HEK293 (cell line): ENCODE results near the gene NTN5.

Experiments
- CTCF ChIA-PET: fragments of 350-600 bp; formaldehyde crosslinking; extraction: SDS; loops from one replicate; lab custom pipeline; 2021; ENCODE audit warnings: antibody characterized with exemption; lab: Yijun Ruan, JAX
- POLR2A ChIA-PET: fragments of 300-600 bp; formaldehyde crosslinking; extraction: SDS; loops from one replicate; lab custom pipeline; 2020; ENCODE audit warnings: antibody characterized with exemption, inconsistent platforms; lab: Yijun Ruan, JAX
- H3K27ac ChIP-seq: fragments of 200-500 bp; sonication (Bioruptor generic); 2 replicates; pipeline ENCODE4 v1.5.1; 2014; ENCODE audit warnings: low read depth, low read length, control low read depth, inconsistent platforms; ENCODE audit errors: extremely low read depth
- H3K36me3 ChIP-seq, 2 experiments: fragments of 200-500 bp in 1 of 2; sonication (Bioruptor generic) in 1 of 2; 1 replicate in 1 of 2; 2 replicates in 1 of 2; pipeline ENCODE4 v1.5.1; 2014 to 2017; ENCODE audit warnings: inconsistent platforms in 2 of 2, low read length in 2 of 2; ENCODE audit not compliant: control insufficient read depth in 2 of 2, insufficient read depth in 1 of 2
- H3K4me1 ChIP-seq: fragments of 200-500 bp; sonication (Bioruptor generic); 2 replicates; pipeline ENCODE4 v1.5.1; 2014; ENCODE audit warnings: mild to moderate bottlenecking, low read length, inconsistent platforms; ENCODE audit not compliant: control insufficient read depth, insufficient read depth
- H3K4me3 ChIP-seq: 2 replicates; pipeline ENCODE4 v1.5.1; 2011; ENCODE audit warnings: low read depth, mild to moderate bottlenecking, control low read depth, low read length, moderate library complexity
- H3K9me3 ChIP-seq: fragments of 200-500 bp; sonication (Bioruptor generic); 2 replicates; pipeline ENCODE4 v1.5.1; 2014; ENCODE audit warnings: low read depth, low read length, inconsistent platforms; ENCODE audit not compliant: control insufficient read depth, insufficient read depth
- ATF2 ChIP-seq: fragments of 450-650 bp; formaldehyde crosslinking; IDR thresholded peaks from 2 replicates; pipeline ENCODE4 v1.5.1; 2016; ENCODE audit warnings: missing biosample characterization, missing genetic modification characterization, low read depth
- EGR2 ChIP-seq: fragments of 450-650 bp; formaldehyde crosslinking; IDR thresholded peaks from 2 replicates; pipeline ENCODE4 v1.5.1; 2016; ENCODE audit warnings: low read depth, missing biosample characterization, missing genetic modification characterization
- FEZF1 ChIP-seq: fragments of 450-650 bp; formaldehyde crosslinking; IDR thresholded peaks from 2 replicates; pipeline ENCODE4 v1.5.1; 2016; ENCODE audit warnings: missing biosample characterization, missing genetic modification characterization
- GLIS1 ChIP-seq: fragments of 450-650 bp; formaldehyde crosslinking; IDR thresholded peaks from 2 replicates; pipeline ENCODE4 v1.5.1; 2016; ENCODE audit warnings: missing biosample characterization, missing genetic modification characterization
- HOXC10 ChIP-seq: sonication (generic); formaldehyde crosslinking; IDR thresholded peaks from 2 replicates; pipeline ENCODE4 v1.8.1; 2023; ENCODE audit warnings: mild to moderate bottlenecking, missing genetic modification reagents
- KLF10 ChIP-seq: fragments of 450-650 bp; IDR thresholded peaks from 2 replicates; pipeline ENCODE4 v1.5.1; 2018; ENCODE audit warnings: missing biosample characterization, mild to moderate bottlenecking, missing genetic modification characterization
- OVOL3 ChIP-seq: fragments of 450-650 bp; formaldehyde crosslinking; IDR thresholded peaks from 2 replicates; pipeline ENCODE4 v1.5.1; 2016; ENCODE audit warnings: missing biosample characterization, missing genetic modification characterization
- SCRT1 ChIP-seq: fragments of 450-650 bp; formaldehyde crosslinking; IDR thresholded peaks from 2 replicates; pipeline ENCODE4 v1.5.1; 2016; ENCODE audit warnings: missing biosample characterization, missing genetic modification characterization, borderline replicate concordance
- SP2 ChIP-seq: fragments of 450-650 bp; formaldehyde crosslinking; IDR thresholded peaks from 2 replicates; pipeline ENCODE4 v1.5.1; 2016; ENCODE audit warnings: missing biosample characterization, missing genetic modification characterization
- SP7 ChIP-seq: fragments of 450-650 bp; formaldehyde crosslinking; IDR thresholded peaks from 2 replicates; pipeline ENCODE4 v1.5.1; 2016; ENCODE audit warnings: missing biosample characterization, missing genetic modification characterization
- YY2 ChIP-seq: fragments of 450-650 bp; formaldehyde crosslinking; IDR thresholded peaks from 2 replicates; pipeline ENCODE4 v1.5.1; 2016; ENCODE audit warnings: missing biosample characterization, missing genetic modification characterization
- ZBTB17 ChIP-seq: fragments of 450-650 bp; formaldehyde crosslinking; IDR thresholded peaks from 2 replicates; pipeline ENCODE4 v1.5.1; 2016; ENCODE audit warnings: missing biosample characterization, missing genetic modification characterization
- ZBTB20 ChIP-seq: fragments of 450-650 bp; formaldehyde crosslinking; IDR thresholded peaks from 2 replicates; pipeline ENCODE4 v1.5.1; 2016; ENCODE audit warnings: missing biosample characterization, missing genetic modification characterization
- ZBTB48 ChIP-seq: fragments of 450-650 bp; formaldehyde crosslinking; IDR thresholded peaks from 2 replicates; pipeline ENCODE4 v1.5.1; 2016; ENCODE audit warnings: missing biosample characterization, missing genetic modification characterization
- ZFHX2 ChIP-seq: fragments of 450-650 bp; formaldehyde crosslinking; conservative IDR thresholded peaks from 2 replicates; pipeline ENCODE4 v1.5.1; 2016; ENCODE audit warnings: missing biosample characterization, missing genetic modification characterization
- ZFP69B ChIP-seq: fragments of 450-650 bp; formaldehyde crosslinking; IDR thresholded peaks from 2 replicates; pipeline ENCODE4 v1.5.1; 2016; ENCODE audit warnings: missing biosample characterization, missing genetic modification characterization
- ZNF10 ChIP-seq: fragments of 450-650 bp; formaldehyde crosslinking; IDR thresholded peaks from 2 replicates; pipeline ENCODE4 v1.5.1; 2017; ENCODE audit warnings: missing biosample characterization, missing genetic modification characterization
- ZNF138 ChIP-seq: fragments of 450-650 bp; formaldehyde crosslinking; IDR thresholded peaks from 2 replicates; pipeline ENCODE4 v1.5.1; 2016; ENCODE audit warnings: missing biosample characterization, missing genetic modification characterization, borderline replicate concordance
- ZNF16 ChIP-seq: fragments of 450-650 bp; formaldehyde crosslinking; IDR thresholded peaks from 2 replicates; pipeline ENCODE4 v1.5.1; 2016; ENCODE audit warnings: low read depth, missing biosample characterization, missing genetic modification characterization
- ZNF202 ChIP-seq: fragments of 450-650 bp; formaldehyde crosslinking; IDR thresholded peaks from 2 replicates; pipeline ENCODE4 v1.5.1; 2016; ENCODE audit warnings: missing biosample characterization, missing genetic modification characterization, borderline replicate concordance
- ZNF211 ChIP-seq: fragments of 450-650 bp; formaldehyde crosslinking; IDR thresholded peaks from 2 replicates; pipeline ENCODE4 v1.5.1; 2016; ENCODE audit warnings: low read depth, missing biosample characterization, missing genetic modification characterization
- ZNF292 ChIP-seq: fragments of 450-650 bp; formaldehyde crosslinking; IDR thresholded peaks from 2 replicates; pipeline ENCODE4 v1.5.1; 2016; ENCODE audit warnings: low read depth, missing biosample characterization, missing genetic modification characterization, borderline replicate concordance
- ZNF335 ChIP-seq: fragments of 450-650 bp; formaldehyde crosslinking; conservative IDR thresholded peaks from 2 replicates; pipeline ENCODE4 v1.5.1; 2016; ENCODE audit warnings: missing biosample characterization, missing genetic modification characterization
- ZNF629 ChIP-seq: fragments of 450-650 bp; formaldehyde crosslinking; IDR thresholded peaks from 2 replicates; pipeline ENCODE4 v1.5.1; 2017; ENCODE audit warnings: missing biosample characterization, missing genetic modification characterization
- ZNF639 ChIP-seq: fragments of 450-650 bp; formaldehyde crosslinking; IDR thresholded peaks from 2 replicates; pipeline ENCODE4 v1.5.1; 2016; ENCODE audit warnings: missing biosample characterization, missing genetic modification characterization
- ZNF670 ChIP-seq: fragments of 450-650 bp; formaldehyde crosslinking; IDR thresholded peaks from 2 replicates; pipeline ENCODE4 v1.5.1; 2016; ENCODE audit warnings: missing biosample characterization, missing genetic modification characterization, low read depth
- ZNF692 ChIP-seq: fragments of 450-650 bp; formaldehyde crosslinking; IDR thresholded peaks from 2 replicates; pipeline ENCODE4 v1.5.1; 2016; ENCODE audit warnings: missing biosample characterization, missing genetic modification characterization
- ZNF785 ChIP-seq: fragments of 450-650 bp; formaldehyde crosslinking; IDR thresholded peaks from 2 replicates; pipeline ENCODE4 v1.5.1; 2016; ENCODE audit warnings: missing biosample characterization, missing genetic modification characterization

Gene NTN5

GRCh38 chr19:48654299-48655059, 18.3 kb downstream of the NTN5 start:
- Histone ChIP-seq H3K9me3 (no peaks in the 10 kb centered on the region), H3K27ac (peak overlapping the region; percentile 61), H3K4me3 (no peak overlapping the region), H3K36me3 (no peaks in the 10 kb centered on the region; a peak in 1 of 3 replicates), H3K4me1 (peaks cover 9% of the 10 kb centered on the region)
- POLR2A ChIA-PET, result interaction anchor here (0.7 to 0.8 kb wide), 3 partner anchors 8 to 31 kb away, joined by 4 to 6 read pairs (median 5); partner anchors contain the start of gene CA11
- CTCF ChIA-PET, result no interaction called here
- peak; percentile 90 for TF ChIP-seq GLIS1 (tag by site-specific recombination)
- TF ChIP-seq HOXC10, result no peak
- TF ChIP-seq ZNF211, result no peak
- peak; percentile 87; the same call in 1 of the 2 replicates for TF ChIP-seq ZFP69B (tag by site-specific recombination)
- peak; percentile 83 for TF ChIP-seq EGR2 (tag by site-specific recombination)
- TF ChIP-seq SCRT1 (tag by site-specific recombination), result 0 out of 2 replicates have a peak, but pooled peaks have one; percentile 28
- TF ChIP-seq ZNF202, result no peak
- TF ChIP-seq FEZF1, result no peak
- TF ChIP-seq OVOL3 (tag by site-specific recombination), result no peak
- TF ChIP-seq ZNF785 (tag by site-specific recombination), result no peak
- TF ChIP-seq SP7 (tag by site-specific recombination), result peak; percentile 58
- TF ChIP-seq SP2 (tag by site-specific recombination), result peak; percentile 17; the same call in 1 of the 2 replicates
- TF ChIP-seq ZBTB48, result 0 out of 2 replicates have a peak, but pooled peaks have one; percentile 32
- peak; percentile 80 for TF ChIP-seq ZFHX2 (tag by site-specific recombination)
- TF ChIP-seq ZNF692 (tag by site-specific recombination), result peak; percentile 96
- no peak for TF ChIP-seq ZNF138 (tag by site-specific recombination)
- TF ChIP-seq YY2 (tag by site-specific recombination), result 0 out of 2 replicates have a peak, but pooled peaks have one; percentile 45
- no peak for TF ChIP-seq KLF10 (tag by site-specific recombination)
- TF ChIP-seq ZBTB17 (tag by site-specific recombination), result 0 out of 2 replicates have a peak, but pooled peaks have one; percentile 30
- peak; percentile 78 for TF ChIP-seq ZNF16 (tag by site-specific recombination)
- peak; percentile 41; the same call in 1 of the 2 replicates for TF ChIP-seq ZNF335
- no peak for TF ChIP-seq ZNF639 (tag by site-specific recombination)
- TF ChIP-seq ZBTB20 (tag by site-specific recombination), result no peak; the same call in 1 of the 2 replicates

- Histone ChIP-seq H3K9me3 (no peaks in the 10 kb centered on the region), H3K4me1 (peaks cover 6% of the 10 kb centered on the region), H3K4me3 (no peak overlapping the region), H3K27ac (no peak overlapping the region), H3K36me3 (no peaks in the 10 kb centered on the region; a peak in 1 of 3 replicates)
- POLR2A ChIA-PET, result no interaction called here
- TF ChIP-seq ZNF629 (tag by site-specific recombination) (no peak), ZNF670 (tag by site-specific recombination) (no peak), ZNF211 (no peak), ATF2 (tag by site-specific recombination) (no peak), ZNF10 (tag by site-specific recombination) (no peak), ZNF292 (tag by site-specific recombination) (no peak)
- CTCF ChIA-PET, result interaction anchor here (1.0 to 1.8 kb wide), 2 partner anchors 23 to 136 kb away, joined by 6 to 7 read pairs; no protein-coding TSS in a partner anchor
These were observed 21.2 kb downstream of the NTN5 start for GRCh38 chr19:48651683-48652048.
